HCT116 (cell line): Measurements from ENCODE around the gene DNASE1L3.

Experiments
- CTCF ChIP-seq, 3 experiments: fragments of 200-600 bp in 1 of 3; sonication (generic) in 1 of 3; IDR thresholded peaks in 2 of 3; conservative IDR thresholded peaks in 1 of 3; 2 replicates each; pipeline ENCODE4 v1.5.1; 2012 to 2017; ENCODE audit warnings: low read depth in 2 of 3, low read length in 2 of 3, antibody characterized with exemption in 1 of 3, borderline replicate concordance in 1 of 3, control low read depth in 1 of 3, mild to moderate bottlenecking in 1 of 3, mixed read lengths in 1 of 3, mixed run types in 1 of 3, moderate library complexity in 1 of 3; ENCODE audit not compliant: insufficient read depth in 1 of 3
- EZH2 ChIP-seq: fragments of 200-600 bp; sonication (generic); IDR thresholded peaks from 2 replicates; pipeline ENCODE4 v1.6.1; 2017; ENCODE audit warnings: antibody characterized with exemption, mixed run types
- EZH2phosphoT487 ChIP-seq: fragments of 200-600 bp; IDR thresholded peaks from 2 replicates; pipeline ENCODE4 v1.6.1; 2018; ENCODE audit warnings: antibody characterized with exemption, borderline replicate concordance
- POLR2A ChIP-seq: IDR thresholded peaks from 2 replicates; pipeline ENCODE4 v1.7.0; 2011; ENCODE audit warnings: borderline replicate concordance; ENCODE audit not compliant: insufficient read depth, insufficient read length; ENCODE audit errors: extremely low read depth
- REST ChIP-seq: IDR thresholded peaks from 2 replicates; pipeline ENCODE4 v1.6.1; 2012; ENCODE audit warnings: low read depth
- SP1 ChIP-seq: IDR thresholded peaks from 2 replicates; pipeline ENCODE4 v1.6.1; 2012; ENCODE audit warnings: low read depth
- ZBTB33 ChIP-seq: IDR thresholded peaks from 2 replicates; pipeline ENCODE4 v1.6.1; 2011; ENCODE audit warnings: mild to moderate bottlenecking, low read length, moderate library complexity; ENCODE audit not compliant: insufficient replicate concordance; ENCODE audit errors: extremely low read depth

GRCh38 chr3:58210761-58211460, at the start of gene DNASE1L3:
- no peak for TF ChIP-seq EZH2
- TF ChIP-seq SP1 = no peak
- TF ChIP-seq CTCF (IDR thresholded peaks at IDR 0.05 in 2 of 3, conservative IDR thresholded peaks at IDR 0.05 in 1 of 3; ENCODE audit: borderline replicate concordance in 1 of 3, insufficient read depth in 1 of 3, low read depth in 2 of 3, low read length in 2 of 3) = no peak
- no peak for TF ChIP-seq REST
- TF ChIP-seq POLR2A = no peak
- no peak for TF ChIP-seq ZBTB33
- TF ChIP-seq EZH2phosphoT487 = no peak
